GM12878 (cell line): ENCODE measurements around the gene ARHGAP9. TPM values are rescaled to one million over a fixed set of nuclear protein-coding genes. Genes with fewer than 3 reads are reported as not detected.

ENCODE experiments used
- ATAC-seq: fragments of 200-7000 bp; cut with Tn5 transposase; 3 replicates; pipeline ENCODE4 v1.9.1; 2020; ENCODE audit warnings: mild to moderate bottlenecking, moderate library complexity
- BruUV-seq: library from RNA; stranded (reverse); fragments of 400-500 nt; replicated peaks from 2 replicates; lab custom pipeline; 2021; lab: Mats Ljungman, UMichigan
- CTCF ChIA-PET: fragments of 300-600 bp; sonication (Branson Sonifier 250); formaldehyde crosslinking; extraction: SDS; loops from one replicate; lab custom pipeline; 2021; ENCODE audit warnings: inconsistent platforms; lab: Yijun Ruan, JAX
- POLR2A ChIA-PET: fragments of 350-600 bp; formaldehyde crosslinking; extraction: SDS; loops from one replicate; lab custom pipeline; 2021; ENCODE audit warnings: inconsistent platforms; lab: Charles Lee
- RAD21 ChIA-PET: fragments of 300-600 bp; sonication (Branson Sonifier 250); formaldehyde crosslinking; loops from one replicate; lab custom pipeline; 2023; ENCODE audit warnings: antibody characterized with exemption; ENCODE audit not compliant: unreplicated experiment; lab: Charles Lee
- SMC1A ChIA-PET: fragments of 300-600 bp; sonication (Branson Sonifier 250); formaldehyde crosslinking; loops from one replicate; lab custom pipeline; 2023; ENCODE audit not compliant: unreplicated experiment, uncharacterized antibody; lab: Charles Lee
- DNase-seq: peaks from one replicate; pipeline ENCODE4 v3.0.0-alpha.2; 2011; ENCODE audit warnings: low read depth, low spot score
- FAIRE-seq: peaks from 3 replicates; lab custom pipeline; 2011; peaks lifted over from hg19 to GRCh38; lab: Jason Lieb, UNC
- H2AFZ ChIP-seq: 2 replicates; pipeline ENCODE4 v1.6.0; 2011; ENCODE audit warnings: low read depth, low read length, control low read depth; ENCODE audit not compliant: control insufficient read depth
- H3K27ac ChIP-seq: 2 replicates; pipeline ENCODE4 v1.5.1; 2011; ENCODE audit warnings: control low read depth; ENCODE audit not compliant: control insufficient read depth, insufficient read depth
- H3K27me3 ChIP-seq, 2 experiments: replicated peaks in 1 of 2; 2 replicates each; pipeline versions ENCODE4 v1.6.0 to v1.6.1; 2011; ENCODE audit warnings: low read length in 1 of 2; ENCODE audit not compliant: control insufficient read depth in 2 of 2, insufficient read depth in 2 of 2
- H3K36me3 ChIP-seq, 2 experiments: 2 replicates each; pipeline ENCODE4 v1.5.1; 2011; ENCODE audit warnings: low read length in 1 of 2; ENCODE audit not compliant: control insufficient read depth in 2 of 2, insufficient read depth in 2 of 2
- H3K4me1 ChIP-seq: 2 replicates; pipeline ENCODE4 v1.6.1; 2011; ENCODE audit warnings: mild to moderate bottlenecking, low read length, moderate library complexity, mixed read lengths; ENCODE audit not compliant: control insufficient read depth, insufficient read depth
- H3K4me2 ChIP-seq: 2 replicates; pipeline ENCODE4 v1.6.0; 2011; ENCODE audit warnings: control low read depth; ENCODE audit not compliant: control insufficient read depth, insufficient read depth
- H3K4me3 ChIP-seq: fragments of 200-600 bp; sonication (generic); 2 replicates; pipeline ENCODE4 v1.5.1; 2016
- H3K79me2 ChIP-seq: 2 replicates; pipeline ENCODE4 v1.6.0; 2011; ENCODE audit warnings: low read length; ENCODE audit not compliant: control insufficient read depth, insufficient read depth
- H3K9ac ChIP-seq: 2 replicates; pipeline ENCODE4 v1.8.0; 2011; ENCODE audit warnings: low read length, control low read depth, mixed read lengths; ENCODE audit not compliant: control insufficient read depth, insufficient read depth
- H3K9me3 ChIP-seq: replicated peaks from 3 replicates; pipeline ENCODE4 v1.5.1; 2011; ENCODE audit warnings: mild to moderate bottlenecking, low read length; ENCODE audit not compliant: control insufficient read depth, insufficient read depth
- H4K20me1 ChIP-seq: 2 replicates; pipeline ENCODE4 v1.6.0; 2011; ENCODE audit not compliant: control insufficient read depth, insufficient read depth
- IKZF2 ChIP-seq, 2 experiments: fragments of 450-650 bp; IDR thresholded peaks; 2 replicates each; pipeline ENCODE4 v1.6.1; 2017; ENCODE audit warnings: mild to moderate bottlenecking in 2 of 2, moderate library complexity in 2 of 2
- IRF4 ChIP-seq: IDR thresholded peaks from 2 replicates; pipeline ENCODE4 v1.6.1; 2011; ENCODE audit warnings: low read depth, low read length
- MTA3 ChIP-seq: IDR thresholded peaks from 2 replicates; pipeline ENCODE4 v1.6.1; 2012; ENCODE audit warnings: low read length, inconsistent platforms, borderline replicate concordance
- MYC ChIP-seq: IDR thresholded peaks from 2 replicates; pipeline ENCODE4 v1.6.1; 2011; ENCODE audit warnings: mild to moderate bottlenecking, low read length, moderate library complexity, inconsistent platforms; ENCODE audit not compliant: insufficient read depth, insufficient replicate concordance, insufficient read length, severe bottlenecking
- NFYA ChIP-seq: IDR thresholded peaks from 2 replicates; pipeline ENCODE4 v1.6.1; 2011; ENCODE audit warnings: low read depth, mild to moderate bottlenecking, low read length, improper control_type of control experiment, borderline replicate concordance
- PAX8 ChIP-seq: fragments of 450-650 bp; IDR thresholded peaks from 2 replicates; pipeline ENCODE4 v1.6.1; 2017; ENCODE audit warnings: mild to moderate bottlenecking, moderate library complexity
- SMARCA5 ChIP-seq: fragments of 450-650 bp; IDR thresholded peaks from 2 replicates; pipeline ENCODE4 v1.6.1; 2017; ENCODE audit warnings: mild to moderate bottlenecking
- STAT1 ChIP-seq: fragments of 450-650 bp; conservative IDR thresholded peaks from 2 replicates; pipeline ENCODE4 v1.6.1; 2014; ENCODE audit warnings: antibody characterized with exemption, mild to moderate bottlenecking
- TAF1 ChIP-seq: IDR thresholded peaks from 2 replicates; pipeline ENCODE4 v1.6.1; 2011; ENCODE audit warnings: mild to moderate bottlenecking, low read depth, low read length, borderline replicate concordance
- WGBS: methylation state at CpG from one replicate; pipeline ENCODE4 v1.1.6; 2016; ENCODE audit warnings: low lambda C conversion rate; ENCODE audit not compliant: insufficient replicate concordance, insufficient coverage; ENCODE audit errors: missing lambda C conversion rate; 5-methylcytosine and 5-hydroxymethylcytosine counted together
- in situ Hi-C: fragments of 300-500 bp; cut with MboI; formaldehyde crosslinking; loops from 9 replicates; pipeline ENCODE4 v1.14.3; 2018; ENCODE audit warnings: mixed read lengths
- intact Hi-C: fragments of 100-400 bp; cut with micrococcal nuclease; formaldehyde crosslinking; loops from one replicate; pipeline ENCODE4 v1.14.2; 2022; ENCODE audit not compliant: unreplicated experiment
- polyA plus RNA-seq, 11 experiments: library from polyadenylated mRNA; depleted of rRNA in 4 of 11; unstranded in 6 of 11; stranded (reverse) in 5 of 11; fragments of >200 nt; fragmentation: Nextera tagmentation in 4 of 11; fragmentation: Illumina TruSeq in 1 of 11; extraction: Ambion mirVana in 4 of 11; extraction: Trizol in 1 of 11; gene quantifications; 1 replicate in 1 of 11; 2 replicates in 10 of 11; pipeline versions ENCODE4 v1.2.1 to v1.2.3, GENCODE V29; 2011 to 2016; ENCODE audit warnings: inconsistent platforms in 2 of 11, missing spikeins in 2 of 11, low read depth in 1 of 11
- total RNA-seq, 4 experiments: library from RNA; depleted of rRNA in 3 of 4; stranded (reverse); fragments of >200 nt in 3 of 4; fragmentation: Illumina TruSeq in 1 of 4; extraction: Trizol in 1 of 4; gene quantifications; 2 replicates each; pipeline versions ENCODE4 v1.2.1 to v1.2.3, GENCODE V29; 2013 to 2021
- TF ChIP-seq, protein P1 (sequence below): IDR thresholded peaks from 2 replicates; pipeline ENCODE4 v1.6.1; 2011; ENCODE audit warnings: low read depth, mild to moderate bottlenecking, low read length, moderate library complexity, borderline replicate concordance; ENCODE audit errors: extremely low read depth

ARHGAP9 gene
- total and polyA plus RNA-seq, 10 of the 15 experiments (the other 5 are each of a cell fraction or from before 2014, with no cell fraction given): 19.5 to 102 (median 76.8) TPM

DNA sequence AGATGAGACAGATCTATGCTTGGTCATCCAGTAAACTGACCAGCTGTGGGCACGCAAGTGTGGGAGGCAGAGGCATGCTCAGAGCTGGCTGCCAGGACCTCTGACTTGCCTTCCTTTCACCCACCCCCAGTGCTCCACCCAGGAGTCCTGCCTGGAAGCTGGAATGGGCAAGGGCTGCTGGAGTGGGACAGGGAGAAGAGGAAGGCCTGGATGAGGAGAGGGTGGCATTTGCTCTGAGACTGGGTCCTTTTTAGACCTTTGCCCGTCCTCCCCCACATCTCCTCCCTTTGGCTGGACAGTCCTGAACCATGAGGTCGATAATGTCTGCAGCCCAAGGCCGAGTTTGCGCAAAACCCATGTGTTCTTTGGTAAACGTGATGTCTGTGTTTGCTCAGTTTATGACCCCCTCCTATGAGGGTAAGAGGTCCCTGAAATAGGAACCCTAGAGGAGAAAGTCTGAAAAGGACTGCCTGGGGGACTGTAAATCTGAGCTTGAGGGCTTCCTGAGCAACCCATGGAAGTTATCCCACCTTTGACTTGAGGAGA is 28.4 kb downstream of the ARHGAP9 start:
- CTCF ChIA-PET: interaction anchor here (0.9 to 11.0 kb wide), 24 partner anchors 11 to 267 kb away, joined by 3 to 540 read pairs (median 20); no protein-coding TSS in a partner anchor
- no peak for ATAC-seq
- DNase-seq: no peak
- Histone ChIP-seq H3K36me3 (no peaks in the 10 kb centered on the region), H3K27me3 (no peaks in the 10 kb centered on the region), H2AFZ (no peak overlapping the region), H3K4me1 (peaks cover 6% of the 10 kb centered on the region), H3K4me2 (no peak overlapping the region), H3K79me2 (no peaks in the 10 kb centered on the region), H4K20me1 (no peaks in the 10 kb centered on the region), H3K27ac (no peak overlapping the region), H3K9me3 (no peaks in the 10 kb centered on the region), H3K9ac (no peak overlapping the region), H3K4me3 (no peak overlapping the region)
- in situ Hi-C loops (loop anchor here (10.0 kb wide), 1 partner anchor 137 kb away; no protein-coding TSS in a partner anchor), intact Hi-C loops (no loop called here)
- RAD21 ChIA-PET: interaction anchor here (0.9 to 6.8 kb wide), 13 partner anchors 11 to 237 kb away, joined by 4 to 224 read pairs (median 20); partner anchors contain the start of genes INHBC, SHMT2 and STAC3
- SMC1A ChIA-PET: interaction anchor here (0.7 to 7.6 kb wide), 15 partner anchors 7 to 238 kb away, joined by 3 to 226 read pairs (median 6); partner anchors contain the start of genes ARHGAP9 and GLI1
- BruUV-seq: no TSS peak
- POLR2A ChIA-PET: interaction anchor here (0.7 to 6.1 kb wide), 7 partner anchors 9 to 187 kb away, joined by 3 to 29 read pairs (median 8); partner anchors contain the start of gene INHBC
- no peak for FAIRE-seq
- no peak for TF ChIP-seq IKZF2 (IDR thresholded peaks at IDR 0.05)
- TF ChIP-seq MYC: no peak
- TF ChIP-seq TAF1: no peak
- no peak for TF ChIP-seq MTA3
- TF ChIP-seq, protein P1, sequence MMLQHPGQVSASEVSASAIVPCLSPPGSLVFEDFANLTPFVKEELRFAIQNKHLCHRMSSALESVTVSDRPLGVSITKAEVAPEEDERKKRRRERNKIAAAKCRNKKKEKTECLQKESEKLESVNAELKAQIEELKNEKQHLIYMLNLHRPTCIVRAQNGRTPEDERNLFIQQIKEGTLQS: no peak
- no peak for TF ChIP-seq NFYA
- TF ChIP-seq PAX8: no peak
- TF ChIP-seq IRF4: no peak
- TF ChIP-seq SMARCA5: no peak
- TF ChIP-seq STAT1: no peak
- 46% methylated on average over 6 of the region's 6 CpGs for WGBS
